Astrocyte of the cerebellum (primary cell): ENCODE results near the gene KCNJ9.

Experiments used
- DNase-seq: peaks from one replicate; pipeline ENCODE4 v3.0.0-alpha.2; 2011; ENCODE audit warnings: low read depth
- H3K4me3 ChIP-seq: 2 replicates; pipeline ENCODE4 v1.5.1; 2011; ENCODE audit warnings: mild to moderate bottlenecking, low read depth, low read length, moderate library complexity
- CTCF ChIP-seq: IDR thresholded peaks from 2 replicates; pipeline ENCODE4 v1.5.1; 2012; ENCODE audit warnings: low read length, low read depth, moderate library complexity, mild to moderate bottlenecking; ENCODE audit errors: missing control alignments
- in situ Hi-C: cut with HindIII; loops from 2 replicates; pipeline ENCODE4 v1.10.0; 2017; ENCODE audit warnings: low sequenced_read_pairs

Gene KCNJ9

DNA sequence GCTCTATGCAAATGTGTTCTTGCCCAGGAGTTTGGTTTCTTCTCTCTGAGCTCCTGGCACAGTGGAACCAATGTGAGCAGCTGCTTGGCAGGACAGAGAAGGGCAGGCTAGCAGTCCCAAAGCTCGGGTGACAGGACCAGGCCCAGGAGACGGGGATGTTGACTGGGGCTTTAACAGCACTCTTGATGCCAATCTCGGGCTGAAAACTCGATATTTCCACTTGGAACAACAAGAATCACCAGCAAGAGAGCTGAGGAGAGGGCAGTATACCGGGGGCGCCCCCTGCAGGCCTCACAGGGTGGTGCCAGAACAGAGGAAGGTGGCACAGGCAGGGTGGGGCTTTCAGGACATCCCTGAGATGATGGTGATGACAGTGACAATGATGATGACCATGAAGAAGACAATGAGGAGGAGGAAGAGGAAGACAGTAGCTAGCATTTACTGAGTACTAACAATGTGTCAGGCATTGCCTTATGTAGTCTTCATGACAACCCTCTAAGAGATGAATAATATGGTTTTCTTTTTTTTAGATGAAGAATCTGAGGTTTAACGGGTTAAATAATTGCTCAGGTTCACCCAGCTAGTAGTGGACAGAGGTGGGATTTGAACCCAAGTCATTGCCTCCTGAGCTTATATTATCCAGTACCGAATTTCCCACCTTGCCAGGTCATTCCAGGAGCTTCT lies 2.7 kb upstream of the KCNJ9 start:
- DNase-seq, result no peak
- peak; percentile 72 for TF ChIP-seq CTCF
- H3K4me3 ChIP-seq, result no peak overlapping the region
- in situ Hi-C loops, result no loop called here

- in situ Hi-C loops, result no loop called here
- TF ChIP-seq CTCF, result no peak
- no peak for DNase-seq
- H3K4me3 ChIP-seq, result no peak overlapping the region
These were observed 1.9 kb upstream of the KCNJ9 start for GRCh38 chr1:160079448-160079847.

- no peak for DNase-seq
- H3K4me3 ChIP-seq, result no peak overlapping the region
- in situ Hi-C loops, result no loop called here
- no peak for TF ChIP-seq CTCF
These were observed 797 bp upstream of the KCNJ9 start for GRCh38 chr1:160080381-160081100.

DNA sequence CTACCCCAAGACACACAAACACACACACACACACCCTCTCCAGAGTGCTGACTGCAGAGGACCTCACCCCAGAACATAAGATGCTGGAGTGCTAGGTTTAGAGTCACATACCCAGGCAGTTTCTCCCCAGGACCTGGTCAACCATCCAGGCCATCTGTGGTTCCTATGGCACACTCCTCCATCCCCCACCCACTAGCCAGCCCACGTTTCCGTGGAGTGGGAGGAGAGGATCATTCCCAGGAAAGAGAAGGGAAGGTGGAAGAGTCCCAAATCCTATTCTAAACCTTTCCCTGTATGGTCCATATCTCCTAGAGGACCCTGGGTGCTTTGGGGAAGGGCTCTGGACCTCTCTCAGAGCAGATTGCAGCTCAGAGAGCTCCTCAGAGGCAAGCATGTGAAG lies 1.1 kb downstream of the KCNJ9 start:
- no peak for TF ChIP-seq CTCF
- no peak overlapping the region for H3K4me3 ChIP-seq
- no peak for DNase-seq
- in situ Hi-C loops, result no loop called here

DNA sequence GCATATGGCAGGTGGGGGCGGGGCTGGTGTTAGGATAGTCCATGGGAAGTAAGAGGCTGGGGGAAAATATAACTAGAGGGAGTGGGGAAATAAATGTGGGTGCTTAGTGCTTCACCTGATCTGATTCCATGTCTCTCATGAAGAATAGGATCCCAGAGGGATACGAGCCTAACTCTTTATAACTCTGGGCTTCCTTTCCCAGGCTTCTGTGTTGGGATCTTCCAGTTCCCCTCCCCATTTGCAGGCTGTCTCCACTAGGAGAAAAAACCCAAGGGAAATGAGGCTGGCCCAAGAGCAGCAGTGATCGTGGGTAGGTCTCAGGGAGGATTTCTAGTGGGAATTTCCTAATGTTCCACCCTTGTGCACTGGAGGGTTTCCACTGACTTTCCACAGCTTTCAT lies 1.6 kb downstream of the KCNJ9 start:
- no peak overlapping the region for H3K4me3 ChIP-seq
- TF ChIP-seq CTCF, result no peak
- DNase-seq, result no peak
- in situ Hi-C loops, result no loop called here

GRCh38 chr1:160083968-160084770 lies 2.8 kb downstream of the KCNJ9 start:
- DNase-seq, result no peak
- peak; percentile 69 for TF ChIP-seq CTCF
- in situ Hi-C loops, result no loop called here
- H3K4me3 ChIP-seq, result peak overlapping the region; percentile 30
